HG03103 (cell line): ENCODE results near the gene RBM19.

ENCODE experiments used
- ATAC-seq: cut with Tn5 transposase; IDR thresholded peaks from one replicate; pipeline ENCODE4 v1.9.1; 2021; ENCODE audit warnings: low read depth; ENCODE audit not compliant: unreplicated experiment

Gene RBM19

DNA sequence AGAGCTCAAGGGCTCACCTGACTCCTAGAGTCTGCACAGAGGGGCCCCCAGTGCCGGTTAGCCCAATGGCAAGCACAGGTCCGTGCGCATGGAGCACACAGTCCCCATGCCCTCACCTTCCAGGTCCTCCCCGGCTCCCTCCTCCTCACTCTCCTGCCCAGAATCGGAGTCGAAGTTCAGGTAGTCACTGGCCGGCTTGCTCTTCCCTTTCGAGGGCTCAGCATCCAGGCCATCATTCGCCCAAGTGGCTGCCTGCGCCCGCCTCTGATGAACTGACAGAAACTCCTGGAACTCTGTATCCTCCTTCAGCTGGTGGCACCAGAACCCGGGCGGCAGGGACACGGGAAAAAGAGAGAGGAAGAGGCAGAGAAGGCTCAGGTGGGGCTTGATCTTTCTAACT is 7.0 kb downstream of the RBM19 start:
- no peak for ATAC-seq

DNA sequence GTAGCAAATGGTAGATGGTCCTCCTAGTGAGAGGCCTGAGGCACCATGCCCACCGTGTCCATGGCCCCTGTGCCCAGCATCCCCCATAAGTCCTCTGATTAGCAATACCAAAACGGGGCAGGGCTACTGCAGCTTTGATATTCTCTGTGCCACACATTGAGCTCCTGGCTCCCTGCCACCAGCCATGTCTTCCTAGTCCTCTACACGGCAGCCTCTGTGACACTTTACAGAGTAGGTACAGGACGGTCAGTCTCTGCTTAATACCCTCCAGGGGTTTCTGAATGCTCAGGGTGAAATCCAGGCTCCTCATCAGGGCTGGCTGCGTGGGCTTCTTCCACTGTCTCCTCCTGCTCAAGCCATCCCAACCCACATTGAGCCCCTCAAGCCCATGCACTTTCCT is 8.0 kb downstream of the RBM19 start:
- ATAC-seq = no peak

GRCh38 chr12:113957627-113958026 is 8.5 kb downstream of the RBM19 start:
- ATAC-seq = no peak

DNA sequence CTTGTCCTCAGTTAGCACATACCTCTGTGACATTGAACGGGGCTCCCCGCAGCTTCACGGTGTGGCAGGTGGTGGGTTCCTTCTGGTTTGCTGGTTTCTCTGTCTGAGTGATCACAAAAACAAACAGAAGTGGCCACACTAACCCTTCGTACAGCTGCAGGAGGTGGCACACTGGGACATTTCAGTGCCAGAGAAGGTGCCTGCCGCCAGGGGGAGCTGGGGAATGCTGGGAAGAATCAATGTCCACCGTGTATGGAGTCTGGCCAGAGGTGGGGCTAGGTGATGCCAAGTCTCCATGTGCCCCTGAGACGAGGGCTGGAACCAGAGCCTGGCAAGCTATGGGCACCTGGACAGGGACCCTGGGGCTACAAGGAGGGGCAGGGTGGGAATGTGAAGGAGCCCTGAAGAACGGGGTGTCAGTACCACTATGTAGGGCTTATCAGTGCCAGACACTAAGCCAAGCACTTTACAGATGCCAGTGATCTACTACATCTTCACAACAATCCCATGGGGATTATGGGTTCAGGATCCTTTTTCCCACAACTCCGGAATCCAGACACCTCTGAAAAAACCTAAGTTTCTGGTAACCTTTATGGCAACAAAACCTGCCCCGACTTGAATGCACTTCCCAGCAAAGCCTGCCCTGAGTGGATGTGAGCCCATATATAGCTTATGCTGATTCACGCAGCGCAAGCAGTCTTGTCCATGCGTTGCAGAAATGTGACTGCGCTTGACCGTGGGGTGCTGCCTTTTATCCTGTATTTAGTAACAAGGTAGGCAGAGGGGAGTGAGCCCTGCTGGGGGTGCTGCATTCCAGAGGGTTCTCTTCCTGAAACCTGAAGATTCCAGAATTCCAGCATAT is 10.8 kb downstream of the RBM19 start:
- ATAC-seq = no peak

DNA sequence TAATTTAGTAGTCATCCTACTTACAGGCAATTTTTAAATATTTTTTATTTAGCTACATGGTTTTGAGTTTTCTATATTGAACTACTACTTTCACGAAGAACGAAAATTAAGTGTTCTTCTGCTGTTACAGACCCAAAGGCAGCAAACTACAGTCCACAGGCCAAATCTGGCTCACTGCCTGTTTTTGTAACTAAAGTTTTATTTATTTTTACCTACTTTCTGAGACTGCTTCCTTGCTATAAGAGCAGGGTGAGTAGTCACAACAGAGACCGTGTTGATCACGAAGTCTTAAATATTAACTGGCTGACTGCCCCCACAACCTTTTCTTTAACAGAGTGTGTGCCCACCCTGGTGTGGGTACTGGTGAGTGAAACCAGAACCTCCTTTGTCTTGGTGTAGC is 11.6 kb downstream of the RBM19 start:
- ATAC-seq = no peak

- ATAC-seq = no peak
These were observed 15.3 kb downstream of the RBM19 start for GRCh38 chr12:113950873-113951272.

- no peak for ATAC-seq
These were observed 16.5 kb downstream of the RBM19 start for GRCh38 chr12:113949321-113950305.

GRCh38 chr12:113948151-113948914 is 17.8 kb downstream of the RBM19 start:
- no peak for ATAC-seq

DNA sequence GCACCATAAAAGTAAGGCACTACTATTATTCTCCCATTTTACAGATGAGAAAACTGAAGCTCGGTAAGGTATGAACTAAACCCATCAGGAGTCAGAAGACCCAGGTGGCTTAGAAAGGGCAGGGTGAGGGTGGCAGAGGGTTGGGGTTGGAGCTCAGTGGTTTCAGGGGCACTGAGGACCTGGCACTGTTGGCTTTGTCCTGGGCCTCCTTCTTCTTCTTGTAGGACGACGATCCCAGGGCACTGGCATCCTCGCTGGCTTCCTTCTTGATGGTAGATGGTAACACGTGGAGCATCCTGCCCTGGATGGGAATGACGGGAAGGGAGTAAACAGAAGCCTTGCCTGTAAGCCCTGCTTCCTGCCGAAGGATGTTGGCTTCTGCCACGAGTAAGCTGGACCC is 19.9 kb downstream of the RBM19 start:
- ATAC-seq = no peak

DNA sequence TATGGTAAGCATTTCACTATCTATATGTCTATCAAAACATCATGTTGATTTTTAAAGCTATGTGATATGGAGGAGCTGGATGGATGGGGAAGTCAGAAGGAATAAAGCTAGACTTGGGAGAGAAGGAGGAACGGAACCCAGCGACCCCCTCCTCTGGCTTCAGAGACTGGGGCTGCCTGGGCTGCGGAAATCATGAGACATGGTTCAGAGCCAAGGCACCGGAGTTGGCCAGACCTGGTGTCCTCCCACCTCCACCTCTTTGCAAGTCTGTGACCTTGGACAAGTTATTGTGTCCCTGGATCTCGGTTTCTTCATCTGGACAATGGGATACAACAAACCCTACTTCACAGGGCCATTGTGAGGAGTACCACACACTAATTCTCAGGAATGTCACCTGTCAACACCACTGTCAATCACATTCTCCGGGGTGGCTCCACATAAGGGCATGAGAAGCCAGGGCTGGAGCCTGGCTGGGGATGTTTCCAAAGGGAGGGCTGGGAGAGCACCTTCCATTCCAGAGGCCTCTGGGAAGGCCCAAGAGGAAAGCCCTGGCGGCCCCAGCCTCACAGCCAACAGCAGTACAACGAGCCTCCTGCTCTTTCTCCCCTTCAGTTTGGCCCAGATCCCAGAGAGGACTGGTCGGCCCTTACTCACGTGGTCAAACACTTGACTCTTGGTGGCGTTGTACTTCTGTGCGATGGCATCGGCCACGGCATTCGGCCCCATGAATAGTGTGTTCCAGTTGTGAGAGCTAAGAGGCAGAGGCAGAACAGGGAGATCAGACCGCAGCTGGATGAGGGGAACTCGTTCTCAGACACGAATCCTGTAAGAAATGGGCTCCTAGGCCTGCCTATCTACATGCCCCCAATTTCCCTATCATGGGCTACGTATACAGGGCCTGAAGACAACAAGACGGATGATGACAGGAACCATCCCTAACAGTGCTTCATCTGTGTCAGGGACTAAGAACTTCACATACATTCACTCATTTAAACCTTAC is 20.7 kb downstream of the RBM19 start:
- ATAC-seq = no peak

- ATAC-seq = no peak
These were observed 23.9 kb downstream of the RBM19 start for GRCh38 chr12:113942209-113942608.

DNA sequence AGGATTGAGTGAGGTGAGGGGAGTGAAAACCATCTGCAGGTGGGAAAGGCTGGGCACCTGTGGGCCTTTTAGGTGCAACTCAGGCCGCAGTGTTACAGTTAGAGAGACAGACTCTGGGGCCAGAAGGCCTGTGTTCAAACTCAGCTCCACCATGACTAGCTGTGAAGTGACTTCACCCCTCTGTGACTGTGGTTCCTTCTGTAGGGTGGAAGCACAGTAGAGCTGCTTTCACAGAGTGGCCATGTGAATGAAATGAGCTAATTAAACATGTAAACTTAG is 25.0 kb downstream of the RBM19 start:
- no peak for ATAC-seq

GRCh38 chr12:113940357-113941207 is 25.5 kb downstream of the RBM19 start:
- no peak for ATAC-seq

GRCh38 chr12:113939867-113940266 is 26.3 kb downstream of the RBM19 start:
- no peak for ATAC-seq

DNA sequence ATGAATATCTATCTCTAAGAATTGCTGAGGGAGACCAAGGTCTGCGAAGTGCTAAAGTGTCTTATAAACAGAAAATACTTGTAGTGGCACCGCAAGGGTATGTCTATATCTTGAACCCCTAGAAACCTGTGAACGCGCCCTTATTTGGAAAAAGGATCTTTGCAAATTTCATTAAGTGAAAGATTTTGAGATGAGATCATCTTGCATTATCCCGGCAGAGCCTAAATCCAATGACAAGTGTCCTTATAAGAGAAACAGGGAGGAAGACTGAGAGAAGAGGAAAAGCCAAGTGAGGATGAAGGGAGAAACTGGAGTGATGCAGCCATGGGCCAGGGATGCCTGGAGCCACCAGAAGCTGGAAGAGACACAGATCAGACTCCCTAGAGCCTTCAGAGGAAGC is 27.7 kb downstream of the RBM19 start:
- no peak for ATAC-seq

DNA sequence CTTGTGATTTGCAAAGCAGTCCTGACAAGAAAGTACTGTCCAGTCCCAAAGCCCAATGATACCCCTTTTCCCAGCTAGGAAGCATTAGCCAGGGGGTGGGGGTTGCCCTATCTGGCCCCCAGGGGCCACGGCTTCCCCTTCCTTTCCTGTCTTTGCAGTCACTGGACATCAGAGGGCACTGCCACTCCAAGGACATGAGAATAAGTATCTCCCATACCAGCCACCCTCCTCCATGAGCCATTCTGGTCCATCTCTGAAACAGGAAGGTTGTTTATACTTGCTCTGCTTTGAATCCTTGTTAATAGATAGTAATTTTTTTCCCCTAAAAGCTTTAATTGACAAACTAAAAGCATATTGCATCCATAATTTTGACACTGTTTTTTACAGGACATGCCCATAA is 29.7 kb downstream of the RBM19 start:
- ATAC-seq = no peak

- no peak for ATAC-seq
These were observed 30.7 kb downstream of the RBM19 start for GRCh38 chr12:113935459-113935858.

DNA sequence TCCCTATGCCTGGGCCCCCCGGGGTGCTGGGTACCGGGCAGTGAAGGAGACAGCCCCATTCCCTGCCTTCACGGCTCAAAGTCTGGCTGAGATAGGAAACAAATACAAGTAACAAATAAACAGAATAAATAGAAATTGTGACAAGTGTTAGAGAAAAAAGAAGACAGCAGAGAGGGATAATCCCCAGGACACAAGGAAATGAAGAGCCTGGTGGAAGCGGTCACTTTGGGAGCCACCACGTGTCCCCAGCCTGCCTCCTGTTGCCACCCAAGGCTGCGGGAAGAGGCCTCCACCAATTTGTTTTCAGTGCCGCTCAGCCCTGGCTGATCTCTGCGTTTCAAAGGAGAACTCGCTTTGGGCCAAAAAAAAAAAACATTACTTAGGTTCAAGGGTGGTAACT is 31.2 kb downstream of the RBM19 start:
- no peak for ATAC-seq
